Measurements from ENCODE around the gene MOXD1.

DNA sequence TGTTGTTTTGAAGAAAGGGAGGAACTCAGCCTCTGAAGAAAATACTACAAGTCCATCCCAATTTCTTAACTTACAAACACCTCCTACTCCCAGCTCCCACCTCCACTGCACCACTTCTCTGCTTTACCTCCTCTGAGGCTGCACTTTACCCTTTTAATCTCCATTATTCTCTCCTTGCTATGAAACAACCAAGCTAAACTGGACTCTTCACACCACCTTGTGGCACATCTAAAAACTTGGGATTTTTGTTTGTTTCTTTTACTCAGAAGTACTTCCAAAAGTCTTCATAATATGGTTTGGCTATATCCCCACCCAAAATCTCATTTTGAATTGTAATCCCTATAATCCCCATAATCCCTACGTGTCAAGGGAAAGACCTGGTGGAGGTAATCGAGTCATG lies 142.2 kb downstream of the MOXD1 start:
- TF ChIP-seq EZH2phosphoT487 (IDR thresholded peaks at IDR 0.05) (no peak), EZH2 (IDR thresholded peaks at IDR 0.05) (no peak)
- TF ChIP-seq, protein P1, sequence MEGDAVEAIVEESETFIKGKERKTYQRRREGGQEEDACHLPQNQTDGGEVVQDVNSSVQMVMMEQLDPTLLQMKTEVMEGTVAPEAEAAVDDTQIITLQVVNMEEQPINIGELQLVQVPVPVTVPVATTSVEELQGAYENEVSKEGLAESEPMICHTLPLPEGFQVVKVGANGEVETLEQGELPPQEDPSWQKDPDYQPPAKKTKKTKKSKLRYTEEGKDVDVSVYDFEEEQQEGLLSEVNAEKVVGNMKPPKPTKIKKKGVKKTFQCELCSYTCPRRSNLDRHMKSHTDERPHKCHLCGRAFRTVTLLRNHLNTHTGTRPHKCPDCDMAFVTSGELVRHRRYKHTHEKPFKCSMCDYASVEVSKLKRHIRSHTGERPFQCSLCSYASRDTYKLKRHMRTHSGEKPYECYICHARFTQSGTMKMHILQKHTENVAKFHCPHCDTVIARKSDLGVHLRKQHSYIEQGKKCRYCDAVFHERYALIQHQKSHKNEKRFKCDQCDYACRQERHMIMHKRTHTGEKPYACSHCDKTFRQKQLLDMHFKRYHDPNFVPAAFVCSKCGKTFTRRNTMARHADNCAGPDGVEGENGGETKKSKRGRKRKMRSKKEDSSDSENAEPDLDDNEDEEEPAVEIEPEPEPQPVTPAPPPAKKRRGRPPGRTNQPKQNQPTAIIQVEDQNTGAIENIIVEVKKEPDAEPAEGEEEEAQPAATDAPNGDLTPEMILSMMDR (IDR thresholded peaks at IDR 0.05): peak; percentile 53
